ENCODE data around the gene CAPN15. TPM values are rescaled to one million over a fixed set of nuclear protein-coding genes. Genes with fewer than 3 reads are reported as not detected.

The CAPN15 gene
- total RNA-seq, 1 donor from 2014 or later: 10.3 TPM

DNA sequence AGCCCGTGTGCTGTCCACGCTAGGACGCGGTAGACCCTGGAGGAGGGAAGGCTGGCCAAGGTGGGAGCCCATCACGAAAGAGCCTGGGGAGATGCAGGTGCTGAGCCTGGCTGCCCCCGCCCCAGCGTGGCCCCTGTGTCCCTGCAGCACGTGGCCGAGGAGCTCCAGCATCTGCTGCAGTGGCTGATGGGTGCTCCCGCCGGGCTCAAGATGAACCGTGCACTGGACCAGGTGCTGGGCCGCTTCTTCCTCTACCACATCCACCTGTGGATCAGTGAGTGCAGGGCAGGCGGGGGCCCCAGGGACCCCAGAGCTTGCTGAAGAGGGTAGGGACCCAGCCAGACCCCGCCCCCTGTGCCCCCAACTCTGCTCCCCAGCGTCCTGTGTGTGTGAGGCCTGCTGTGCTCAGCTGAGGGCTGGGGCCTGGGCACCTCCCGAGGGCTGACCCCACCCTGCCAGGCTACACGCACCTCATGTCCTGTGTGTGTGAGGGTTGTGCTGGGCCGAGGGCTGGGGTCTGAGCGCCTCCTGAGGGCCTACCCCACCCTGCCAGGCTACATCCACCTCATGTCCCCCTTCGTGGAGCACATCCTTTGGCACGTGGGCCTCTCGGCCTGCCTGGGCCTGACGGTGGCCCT is 50.8 kb downstream of the CAPN15 start:
- no peak for DNase-seq

DNA sequence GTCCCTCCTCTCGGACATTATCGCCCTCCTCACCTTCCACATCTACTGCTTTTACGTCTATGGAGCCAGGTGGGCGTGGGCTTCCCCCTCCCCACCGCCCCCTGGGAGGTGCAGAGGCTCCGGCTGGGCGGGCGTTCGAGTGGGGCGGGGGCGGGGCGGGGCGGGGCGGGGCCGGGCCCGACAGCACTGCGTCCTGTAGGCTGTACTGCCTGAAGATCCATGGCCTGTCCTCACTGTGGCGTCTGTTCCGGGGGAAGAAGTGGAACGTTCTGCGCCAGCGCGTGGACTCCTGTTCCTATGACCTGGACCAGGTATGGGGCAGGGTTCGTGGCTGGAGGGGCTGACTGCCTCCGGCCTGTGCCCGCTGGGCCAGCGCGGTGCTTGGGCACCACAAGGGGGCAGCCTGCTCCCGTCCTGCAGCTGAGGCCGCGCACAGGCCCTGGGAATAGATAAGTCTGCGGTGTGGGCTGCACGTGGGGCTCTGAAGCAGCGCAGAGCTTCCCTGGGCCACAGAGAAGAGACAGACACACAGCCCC is 51.4 kb downstream of the CAPN15 start:
- DNase-seq: no peak

DNA sequence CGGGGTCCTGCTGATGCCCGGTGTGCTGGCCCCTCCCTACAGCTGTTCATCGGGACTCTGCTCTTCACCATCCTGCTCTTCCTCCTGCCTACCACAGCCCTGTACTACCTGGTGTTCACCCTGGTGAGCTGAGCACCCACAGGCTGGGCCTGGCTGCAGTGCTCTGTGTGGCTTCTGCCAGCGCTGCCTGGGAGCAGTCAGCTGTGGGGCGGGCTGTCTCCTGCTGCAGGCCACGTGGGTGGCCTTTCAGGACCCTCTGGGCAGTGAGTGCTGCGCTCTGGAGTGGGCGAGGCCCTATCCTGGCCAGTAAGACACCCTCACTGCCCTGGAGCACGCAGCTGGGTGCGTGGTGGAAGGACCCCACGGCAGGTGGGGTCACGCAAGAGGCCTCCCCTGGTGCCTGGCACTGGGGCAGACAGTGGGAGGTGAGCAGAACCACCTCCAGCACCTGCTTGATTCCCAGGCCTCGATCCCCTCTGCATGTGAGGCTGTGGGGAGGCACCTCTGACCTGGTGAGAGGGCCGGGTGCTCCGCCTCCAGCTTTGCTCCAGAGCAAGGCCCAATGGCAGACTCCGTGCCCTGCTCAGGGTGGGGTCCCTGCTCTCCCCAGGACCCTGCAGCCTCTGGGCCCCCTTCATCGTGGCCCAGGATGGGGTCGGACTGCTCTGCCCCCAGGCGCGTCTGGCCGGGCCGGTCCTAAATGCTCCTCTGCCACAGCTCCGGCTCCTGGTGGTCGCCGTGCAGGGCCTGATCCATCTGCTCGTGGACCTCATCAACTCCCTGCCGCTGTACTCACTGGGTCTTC is 52.8 kb downstream of the CAPN15 start:
- no peak for DNase-seq

DNA sequence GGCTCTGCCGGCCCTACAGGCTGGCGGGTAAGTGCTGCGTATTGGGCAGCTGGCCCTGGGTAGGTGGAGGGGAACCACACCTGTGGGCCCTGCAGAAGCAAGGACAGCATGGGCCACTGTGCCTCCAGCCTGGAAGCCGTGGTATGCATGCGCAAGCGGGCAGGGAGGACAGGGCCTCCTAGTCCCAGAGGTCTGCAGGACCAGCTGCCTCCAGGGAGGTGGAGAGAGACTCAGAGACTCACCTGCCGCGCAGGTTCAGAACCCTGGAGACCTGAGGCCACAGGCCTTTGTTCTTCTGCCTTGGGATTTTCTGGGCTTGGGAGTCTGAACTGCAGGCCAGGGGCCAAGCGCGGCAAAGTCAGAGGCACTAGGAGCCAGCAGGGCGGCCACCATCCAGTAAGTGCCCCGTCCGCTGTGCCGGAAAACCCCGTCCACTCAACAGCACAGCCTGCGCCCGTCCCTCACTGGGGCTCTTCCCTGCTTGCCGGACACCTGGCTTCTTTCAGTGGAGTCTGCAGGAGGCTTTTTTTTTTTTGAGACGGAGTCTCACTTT is 53.5 kb downstream of the CAPN15 start:
- DNase-seq: no peak

DNA sequence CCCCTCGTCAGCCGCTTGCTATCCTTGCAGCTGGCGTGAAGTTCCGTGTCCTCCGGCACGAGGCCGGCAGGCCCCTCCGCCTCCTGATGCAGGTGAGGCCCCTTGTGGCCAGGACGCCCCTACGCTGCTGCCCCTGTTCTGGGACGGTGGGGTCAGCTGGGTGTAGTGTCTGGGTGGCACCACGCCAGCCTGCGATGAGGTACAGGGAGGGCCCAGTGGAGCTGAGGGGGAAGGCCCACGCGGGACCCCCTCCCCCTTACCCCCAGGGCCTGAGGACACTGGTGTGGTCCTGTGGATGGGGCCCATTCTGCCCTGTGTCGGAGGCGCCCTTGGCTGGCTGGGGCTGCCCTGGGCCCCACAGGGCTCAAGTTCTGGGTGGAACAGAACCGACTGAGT is 54.7 kb downstream of the CAPN15 start:
- DNase-seq: no peak

DNA sequence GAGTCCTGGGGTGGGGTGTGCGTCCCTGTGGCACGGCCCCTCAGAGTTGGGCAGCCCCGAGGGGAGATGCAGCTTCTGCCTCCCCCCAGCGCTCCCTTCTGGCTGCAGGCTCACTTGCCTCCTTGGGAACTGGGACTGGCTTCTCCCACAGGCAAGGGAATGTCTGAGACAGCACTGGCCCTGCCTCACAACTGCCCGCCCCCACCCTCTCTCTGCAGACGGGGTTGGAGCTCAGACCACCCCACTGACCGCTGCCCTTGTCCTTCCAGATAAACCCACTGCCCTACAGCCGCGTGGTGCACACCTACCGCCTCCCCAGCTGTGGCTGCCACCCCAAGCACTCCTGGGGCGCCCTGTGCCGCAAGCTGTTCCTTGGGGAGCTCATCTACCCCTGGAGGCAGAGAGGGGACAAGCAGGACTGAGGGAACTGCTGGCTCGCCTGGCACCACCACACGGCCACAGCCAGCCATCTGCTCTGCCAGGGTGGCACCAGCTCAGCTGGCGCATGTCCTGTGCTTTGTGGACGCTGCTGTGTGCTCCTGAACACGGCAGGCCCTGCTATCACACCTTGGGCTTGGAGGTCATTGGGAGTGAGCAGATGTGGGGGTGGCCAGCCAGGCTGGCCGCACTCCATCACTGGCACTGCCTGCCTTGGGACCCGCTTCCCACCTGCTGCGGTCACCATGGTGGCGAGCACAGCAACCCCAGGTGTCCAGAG is 55.3 kb downstream of the CAPN15 start:
- DNase-seq: peak; percentile 32

DNA sequence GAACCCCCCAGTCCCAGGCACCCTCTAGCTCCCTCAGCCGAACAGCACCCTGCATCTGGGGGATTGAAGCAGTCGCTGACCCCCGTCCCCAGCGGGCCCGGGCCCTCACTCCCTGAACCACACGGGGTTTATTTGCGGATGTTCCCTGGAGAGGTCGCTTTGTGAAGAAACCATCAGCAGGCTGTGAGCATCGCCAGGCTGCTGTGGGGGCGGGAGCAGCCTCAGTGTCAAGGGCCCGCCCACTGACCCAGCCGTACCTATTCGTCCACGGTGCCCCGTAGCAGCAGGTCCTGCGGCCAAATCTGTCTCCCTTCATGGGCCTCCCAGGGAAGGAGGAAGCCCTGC is 55.9 kb downstream of the CAPN15 start:
- DNase-seq: no peak

DNA sequence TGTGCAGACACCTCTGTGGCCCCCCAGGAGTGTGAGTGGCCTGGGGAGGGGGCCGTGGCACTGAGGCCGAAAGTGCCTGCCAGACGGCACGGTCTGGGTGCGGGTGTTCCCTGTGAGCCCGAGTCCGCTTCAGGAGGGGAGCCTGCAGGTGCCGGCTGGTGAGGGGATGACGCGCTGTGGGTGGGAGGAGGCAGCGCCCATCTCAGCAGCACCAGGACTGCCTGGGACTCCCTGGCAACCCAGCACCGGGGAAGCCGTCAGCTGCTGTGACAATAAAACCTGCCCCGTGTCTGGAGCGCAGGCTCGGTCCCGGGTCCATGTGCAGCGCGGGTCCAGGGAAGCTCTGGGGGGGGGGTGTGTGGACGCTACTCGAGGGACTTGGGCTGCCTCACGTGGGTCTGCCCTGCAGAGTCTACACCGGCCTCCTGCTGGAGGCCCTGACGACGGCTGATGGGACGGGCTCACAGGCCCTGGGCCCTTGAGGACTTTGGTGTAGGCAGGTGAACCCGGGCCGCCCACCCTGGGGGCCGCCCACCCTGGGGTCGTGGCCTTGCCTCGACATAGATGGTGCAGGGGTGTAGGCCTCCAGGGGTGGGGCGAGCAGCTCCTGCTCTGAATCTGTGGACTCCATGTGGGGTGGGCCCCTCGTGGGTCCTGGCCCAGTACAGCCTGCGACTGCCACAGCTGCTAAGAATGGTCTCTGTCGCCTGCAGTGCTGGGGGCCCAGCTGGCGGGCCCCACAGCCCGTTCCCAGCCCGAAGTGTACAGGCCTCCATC is 56.5 kb downstream of the CAPN15 start:
- peak; percentile 53 for DNase-seq

DNA sequence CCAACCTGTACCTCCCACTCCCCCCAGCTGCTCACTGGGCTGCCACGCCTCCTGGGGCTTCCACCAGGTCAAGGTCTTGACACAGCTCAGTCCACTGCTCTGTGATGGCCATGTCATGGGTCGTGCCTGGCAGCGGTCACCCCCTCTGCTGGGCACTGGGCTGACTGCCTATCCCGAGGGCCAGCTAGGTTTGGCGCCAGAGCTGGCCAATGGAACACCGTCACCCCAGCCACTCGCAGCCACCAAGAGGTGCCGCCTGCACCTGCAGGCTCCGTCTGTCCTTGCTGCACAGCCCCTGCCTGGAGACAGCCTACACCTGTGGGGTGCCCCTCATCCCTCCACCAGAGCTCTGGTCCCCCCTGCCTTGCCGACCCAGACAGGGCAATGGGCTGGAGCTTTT is 57.8 kb downstream of the CAPN15 start:
- DNase-seq: no peak

DNA sequence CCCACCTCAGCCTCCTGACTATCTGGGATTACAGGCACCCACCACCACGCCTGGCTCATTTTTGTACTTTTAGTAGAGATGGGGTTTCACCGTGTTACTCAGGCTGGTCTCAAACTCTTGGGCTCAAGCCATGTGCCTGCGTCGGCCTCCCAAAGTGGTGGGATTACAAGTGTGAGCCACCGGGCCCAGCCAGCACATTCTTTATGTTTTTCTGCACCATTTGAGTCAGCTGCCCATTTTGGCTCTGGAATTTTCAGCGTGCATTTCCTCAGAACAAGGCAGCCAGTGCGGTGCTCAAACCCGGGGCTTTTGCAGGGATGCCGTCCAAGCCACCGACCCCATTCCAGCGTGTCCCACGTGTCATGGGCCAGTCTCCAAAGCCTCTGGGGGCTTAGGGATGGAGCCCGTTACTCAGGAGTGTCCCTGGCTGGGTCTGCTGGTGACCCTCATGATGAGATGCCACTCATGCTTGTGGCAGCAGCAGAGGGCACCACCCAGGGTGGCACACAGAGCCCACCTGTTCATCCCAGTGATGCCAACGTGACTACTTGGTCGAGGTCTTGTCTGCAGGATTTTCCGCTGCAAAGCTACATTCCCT is 58.6 kb downstream of the CAPN15 start:
- DNase-seq: no peak

DNA sequence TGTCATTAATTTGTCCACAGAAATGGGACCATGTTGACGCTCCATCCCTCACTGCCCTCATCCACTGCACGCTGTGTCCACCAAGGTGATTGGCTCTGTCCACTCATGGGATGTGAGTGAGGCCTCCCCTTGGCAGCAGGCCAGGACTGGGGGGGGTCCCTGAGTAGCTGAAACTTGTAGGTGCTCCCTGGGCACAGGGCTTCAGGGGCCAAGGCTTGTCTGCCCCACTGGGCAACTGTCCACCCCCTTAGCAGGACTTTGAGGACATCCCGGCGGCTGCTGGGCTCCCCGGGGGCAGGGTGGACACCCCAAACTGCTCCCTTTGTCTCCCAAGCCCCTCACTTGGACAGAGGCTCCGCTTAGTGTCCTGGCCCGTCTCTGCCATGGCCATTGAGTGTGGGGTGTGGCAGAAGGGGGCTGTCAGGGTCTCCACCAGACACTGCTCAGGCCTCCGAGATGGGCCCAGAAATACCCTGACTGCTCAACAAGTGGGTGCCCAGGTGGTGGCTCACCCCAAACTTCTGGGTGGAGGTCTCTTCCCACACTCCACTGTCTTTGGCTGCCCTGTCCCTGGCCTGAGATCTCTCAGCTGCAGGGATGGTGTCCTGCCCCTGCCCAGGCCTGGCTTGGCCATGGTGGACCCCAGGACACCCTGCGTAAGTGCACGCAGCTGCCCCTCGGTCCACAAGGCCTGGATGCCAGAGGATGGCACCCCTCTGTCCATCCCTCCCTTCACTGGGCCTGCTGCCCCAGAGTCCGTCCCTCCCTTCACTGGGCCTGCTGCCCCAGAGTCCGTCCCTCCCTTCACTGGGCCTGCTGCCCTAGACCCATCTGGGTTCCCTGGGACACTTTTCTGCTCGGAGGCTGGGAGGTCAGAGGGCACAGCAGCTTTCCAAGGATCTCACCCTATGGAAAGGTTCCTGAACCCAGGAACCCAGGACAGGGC is 59.4 kb downstream of the CAPN15 start:
- DNase-seq: no peak

DNA sequence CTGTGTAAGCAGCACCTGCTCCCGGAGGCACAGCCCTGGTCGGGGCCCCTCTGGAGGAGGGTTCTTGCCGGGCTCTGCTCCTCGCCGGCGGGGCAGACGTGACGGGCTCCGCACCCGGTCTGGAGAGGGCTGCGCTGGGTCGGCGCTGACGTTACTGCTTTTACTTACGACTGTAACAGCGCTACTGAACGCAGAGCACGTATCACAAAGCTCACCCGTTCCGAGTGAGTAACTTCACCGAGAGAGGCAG is 61.1 kb downstream of the CAPN15 start:
- DNase-seq: no peak

DNA sequence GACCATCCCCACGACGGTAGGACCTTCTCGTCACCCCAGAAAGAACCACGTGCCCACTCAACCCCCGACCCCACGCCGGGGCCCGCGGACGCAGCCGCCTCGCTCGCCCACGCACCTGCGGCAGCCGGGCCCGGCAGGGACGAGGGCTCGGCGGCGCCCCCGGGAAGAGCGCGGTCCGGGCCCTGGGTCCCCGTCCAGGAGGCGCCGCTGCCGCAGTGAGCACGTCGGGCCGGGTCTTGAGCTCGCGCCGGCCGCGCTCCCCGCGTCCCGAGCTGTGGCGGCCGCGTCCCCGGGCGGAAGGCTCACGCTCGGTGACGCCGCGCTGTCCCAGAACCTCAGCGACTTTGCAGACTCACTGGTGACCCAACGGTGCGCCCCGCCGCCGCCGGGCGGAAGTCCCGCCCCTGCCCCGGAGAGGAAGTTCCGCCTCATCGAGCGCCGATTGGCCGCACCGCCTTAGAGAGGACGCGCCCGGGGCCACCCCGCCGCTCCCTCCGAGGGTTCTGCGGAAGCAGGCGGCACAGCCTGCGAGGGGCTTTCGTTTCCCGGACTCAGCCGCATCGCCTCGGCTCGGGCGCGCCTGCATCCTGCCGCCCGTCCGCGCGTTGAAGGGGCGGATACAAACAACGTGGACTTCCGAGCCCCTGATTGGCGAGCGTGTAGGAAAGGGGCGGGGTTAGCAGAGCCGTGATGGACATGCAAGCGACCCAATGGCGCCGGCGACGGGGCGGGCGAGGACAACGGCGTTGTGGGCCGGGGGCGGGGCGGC is 61.6 kb downstream of the CAPN15 start:
- DNase-seq: peak; percentile 99

DNA sequence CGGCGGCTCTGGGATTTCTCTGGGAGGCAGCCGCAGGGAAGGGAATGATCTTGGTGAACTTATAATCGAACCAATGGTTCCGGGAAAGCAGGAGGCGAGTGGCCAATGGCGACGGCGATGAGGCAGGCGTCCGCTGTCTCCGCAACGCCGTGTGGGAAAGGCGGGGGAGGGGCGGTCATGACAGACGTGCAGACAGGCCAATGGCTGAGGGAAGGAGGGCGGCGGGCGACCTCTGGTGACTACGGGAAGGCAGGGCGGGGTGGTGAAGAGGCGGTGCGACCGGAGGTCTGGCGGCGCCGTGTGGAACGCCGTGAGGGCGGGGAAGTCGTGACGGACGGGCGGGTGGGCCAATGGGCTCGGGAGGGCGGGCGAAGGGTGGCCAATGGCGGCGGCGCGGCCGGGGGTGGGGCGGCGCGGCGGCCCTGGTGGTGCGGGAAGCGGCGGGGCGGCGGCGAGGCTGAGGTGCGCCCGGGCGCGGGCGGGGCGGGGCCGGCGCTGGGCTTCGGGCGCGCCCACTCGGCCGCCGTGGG is 62.2 kb downstream of the CAPN15 start, which contains the start of gene RAB40C:
Gene RAB40C (plus strand): TSS at position 409 of the 530 bp plus-strand sequence. CDS start 226 bp downstream, outside the sequence.
- DNase-seq: peak; percentile 99

DNA sequence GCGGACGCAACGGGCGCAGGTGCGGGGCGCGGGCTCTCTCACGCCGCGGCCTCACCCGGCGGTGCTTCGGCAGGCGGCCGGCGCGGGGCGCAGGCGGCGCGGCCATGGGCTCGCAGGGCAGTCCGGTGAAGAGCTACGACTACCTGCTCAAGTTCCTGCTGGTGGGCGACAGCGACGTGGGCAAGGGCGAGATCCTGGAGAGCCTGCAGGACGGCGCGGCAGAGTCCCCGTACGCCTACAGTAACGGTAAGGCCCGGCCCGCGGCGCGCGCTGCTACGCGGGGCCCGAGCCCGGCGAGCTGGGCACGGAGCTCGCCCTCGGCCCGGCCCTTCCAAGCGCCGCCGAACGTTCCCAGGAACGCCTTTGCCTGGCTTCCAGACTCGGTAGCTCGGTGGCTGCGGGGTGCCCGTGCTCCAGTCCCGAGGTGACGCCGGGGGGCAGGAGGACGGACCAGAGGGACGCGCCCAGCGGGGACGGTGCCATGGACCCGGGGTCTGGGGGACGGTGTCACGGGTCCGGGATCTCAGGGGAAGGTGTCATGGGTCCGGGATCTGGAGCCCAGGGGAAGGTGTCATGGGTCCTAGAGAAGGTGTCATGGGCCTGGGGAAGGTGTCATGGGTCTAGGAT is 62.8 kb downstream of the CAPN15 start:
- DNase-seq: no peak

DNA sequence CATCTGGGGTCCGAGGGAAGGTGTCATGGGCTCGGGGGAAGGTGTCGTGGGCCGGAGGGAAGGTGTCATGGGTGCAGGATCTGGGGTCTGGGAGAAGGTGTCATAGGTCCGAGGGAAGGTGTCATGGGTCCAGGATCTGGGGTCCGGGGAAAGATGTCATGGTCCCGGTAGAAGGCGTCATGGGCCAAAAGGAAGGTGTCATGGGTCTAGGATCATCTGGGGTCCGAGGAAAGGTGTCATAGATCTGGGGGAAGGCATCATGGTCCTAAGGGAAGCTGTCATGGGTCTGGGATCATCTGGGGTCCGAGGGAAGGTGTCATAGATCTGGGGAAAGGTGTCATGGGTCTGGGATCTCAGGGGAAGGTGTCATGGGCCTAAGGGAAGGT is 63.3 kb downstream of the CAPN15 start:
- DNase-seq: no peak

DNA sequence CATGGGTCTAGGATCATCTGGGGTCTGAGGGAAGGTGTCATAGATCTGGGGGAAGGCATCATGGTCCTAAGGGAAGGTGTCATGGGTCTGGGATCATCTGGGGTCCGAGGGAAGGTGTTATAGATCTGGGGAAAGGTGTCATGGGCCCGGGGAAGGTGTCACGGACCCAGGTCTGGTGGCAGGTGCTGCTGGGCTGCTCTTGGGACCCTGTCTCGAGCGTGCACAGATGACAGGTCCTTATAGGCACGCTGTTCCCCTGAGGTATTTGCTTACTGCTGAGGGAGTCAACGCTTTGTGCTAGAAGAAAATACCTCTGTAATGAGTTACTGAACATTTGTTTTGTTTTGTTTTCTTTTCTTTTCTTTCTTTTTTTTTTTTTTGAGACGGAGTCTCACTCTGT is 63.7 kb downstream of the CAPN15 start:
- no peak for DNase-seq

DNA sequence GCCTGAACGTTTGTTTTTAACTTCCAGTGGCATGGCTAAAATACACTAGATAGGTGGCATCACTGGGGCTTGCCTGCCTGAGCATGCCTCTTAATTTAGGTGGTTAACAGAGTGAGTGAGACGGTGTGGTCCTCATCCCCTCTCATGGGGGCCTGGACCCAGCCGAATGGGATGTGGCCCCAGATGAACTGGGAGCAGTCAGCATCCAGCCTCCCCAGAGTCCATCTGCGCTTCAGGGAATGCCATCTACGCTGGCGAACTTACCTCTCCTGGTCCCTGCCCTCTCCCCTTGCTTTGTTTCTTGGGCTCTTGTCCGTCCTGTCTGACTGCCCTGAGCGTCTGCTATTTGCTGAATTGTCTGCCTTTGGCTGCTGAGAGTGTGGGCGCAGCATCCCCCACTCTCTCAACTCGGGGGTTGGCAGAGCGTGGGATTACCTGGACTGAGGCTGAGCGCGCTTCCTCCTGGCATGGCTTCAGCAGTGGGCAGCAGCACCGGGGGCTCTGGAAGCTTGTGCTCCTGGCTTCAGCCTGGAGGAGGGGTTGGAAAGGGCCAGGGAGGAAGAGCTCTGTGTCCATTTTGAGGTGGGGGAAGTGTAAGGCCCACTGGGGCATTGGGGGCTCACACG is 64.5 kb downstream of the CAPN15 start:
- DNase-seq: no peak

All from occipital lobe (tissue), 2 donors.